HG03439 (cell line): Measurements from ENCODE around the gene SLC43A3.

ENCODE experiments used
- ATAC-seq: cut with Tn5 transposase; IDR thresholded peaks from one replicate; pipeline ENCODE4 v1.9.1; 2021; ENCODE audit warnings: mild to moderate bottlenecking, moderate library complexity; ENCODE audit not compliant: unreplicated experiment

Gene SLC43A3

GRCh38 chr11:57430952-57431351 lies 4.0 kb upstream of the SLC43A3 start:
- no peak for ATAC-seq

- no peak for ATAC-seq
Observed at GRCh38 chr11:57429946-57430345, 3.0 kb upstream of the SLC43A3 start.

- ATAC-seq = no peak
Observed at GRCh38 chr11:57428643-57429042, 1.7 kb upstream of the SLC43A3 start.

- ATAC-seq = no peak
Observed at GRCh38 chr11:57427727-57428082, 784 bp upstream of the SLC43A3 start.

GRCh38 chr11:57426439-57426928 lies 437 bp downstream of the SLC43A3 start:
- no peak for ATAC-seq

- ATAC-seq = no peak
Observed at GRCh38 chr11:57425565-57426438, 1.1 kb downstream of the SLC43A3 start.

- ATAC-seq = peak; percentile 94
Observed at GRCh38 chr11:57424792-57425564, 1.9 kb downstream of the SLC43A3 start.

- no peak for ATAC-seq
Observed at GRCh38 chr11:57424137-57424791, 2.7 kb downstream of the SLC43A3 start.

GRCh38 chr11:57422669-57423068 lies 4.3 kb downstream of the SLC43A3 start:
- ATAC-seq = no peak

GRCh38 chr11:57421805-57422204 lies 5.1 kb downstream of the SLC43A3 start:
- ATAC-seq = no peak

GRCh38 chr11:57421066-57421465 lies 5.9 kb downstream of the SLC43A3 start:
- no peak for ATAC-seq

- ATAC-seq = no peak
Observed at GRCh38 chr11:57419146-57419545, 7.8 kb downstream of the SLC43A3 start.

GRCh38 chr11:57418131-57418530 lies 8.8 kb downstream of the SLC43A3 start:
- no peak for ATAC-seq

GRCh38 chr11:57417056-57417455 lies 9.9 kb downstream of the SLC43A3 start:
- no peak for ATAC-seq

GRCh38 chr11:57416436-57416835 lies 10.5 kb downstream of the SLC43A3 start:
- no peak for ATAC-seq

- ATAC-seq = no peak
Observed at GRCh38 chr11:57414612-57415212, 12.2 kb downstream of the SLC43A3 start.

- no peak for ATAC-seq
Observed at GRCh38 chr11:57413681-57414080, 13.2 kb downstream of the SLC43A3 start.

- no peak for ATAC-seq
Observed at GRCh38 chr11:57410287-57410686, 16.6 kb downstream of the SLC43A3 start.

GRCh38 chr11:57409321-57410100 lies 17.4 kb downstream of the SLC43A3 start:
- ATAC-seq = no peak

GRCh38 chr11:57408771-57409170 lies 18.1 kb downstream of the SLC43A3 start:
- ATAC-seq = no peak
